HK-2 (cell line): ENCODE results near the gene RABL3.
"Not testable (repeated sequence)": the region's sequence is repeated elsewhere in the genome, so short reads cannot be mapped to it uniquely, and the experiment has no call there.

Experiments used
- DNase-seq: peaks from one replicate; pipeline ENCODE4 v3.0.0-alpha.2; 2018; ENCODE audit not compliant: unreplicated experiment

RABL3 gene

GRCh38 chr3:120683671-120684301, 58.5 kb downstream of the RABL3 start:
- DNase-seq, result no peak

- DNase-seq, result no peak
Measured at GRCh38 chr3:120683213-120683612, 59.1 kb downstream of the RABL3 start.

DNA sequence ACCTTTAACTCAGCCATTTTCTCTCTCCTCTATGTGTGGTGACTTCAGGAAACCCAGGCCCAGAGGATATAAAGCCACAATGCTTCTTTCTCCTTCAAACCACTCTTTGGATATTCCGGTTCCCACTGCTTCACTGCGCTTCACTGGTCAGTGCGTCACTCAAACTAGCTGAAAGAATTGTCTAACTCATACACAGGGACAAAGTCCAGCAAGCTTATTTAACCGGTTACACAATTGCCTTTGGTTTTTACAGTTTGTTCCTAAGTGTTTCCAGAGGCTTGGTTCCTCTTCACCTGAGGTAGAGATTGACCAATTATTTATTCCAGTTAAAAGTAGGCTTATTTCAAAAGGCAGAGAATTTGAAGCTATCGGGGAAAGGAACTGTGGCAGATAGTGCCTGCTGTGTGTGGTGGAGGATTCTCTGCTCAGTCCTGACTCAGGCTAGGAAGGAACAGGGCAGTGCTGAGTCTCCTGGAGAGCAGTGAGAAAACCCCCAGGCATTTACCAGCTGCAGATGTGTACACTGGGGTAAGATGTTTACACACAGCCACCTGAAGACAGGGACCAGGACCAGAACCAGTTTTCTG, 60.1 kb downstream of the RABL3 start, which contains the start of gene HGD:
Gene HGD (minus strand): TSS at position 145 of the 587 bp plus-strand sequence. CDS start 128 bp downstream, at position 17.
- DNase-seq, result peak; percentile 57

- peak; percentile 41 for DNase-seq
Measured at GRCh38 chr3:120681506-120682038, 60.7 kb downstream of the RABL3 start.

DNA sequence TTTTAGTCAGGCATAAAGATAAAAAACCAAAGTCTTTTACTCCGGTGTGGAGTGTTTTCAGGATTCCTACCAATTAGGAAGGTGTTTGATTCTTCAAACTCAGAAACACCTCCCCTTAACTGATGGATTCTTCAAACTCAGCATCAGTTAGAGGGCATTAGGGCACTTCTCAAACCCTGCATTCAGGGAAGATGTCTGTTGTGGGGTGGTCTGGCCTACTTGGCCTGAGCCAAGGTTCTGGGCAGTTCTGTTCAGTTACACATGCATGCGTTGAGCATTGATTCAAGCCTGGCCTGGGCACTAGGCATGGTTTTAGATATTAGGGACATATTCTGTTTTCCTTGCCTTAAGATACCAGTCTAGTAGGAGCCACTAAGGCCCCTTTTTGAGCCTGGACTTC, 61.3 kb downstream of the RABL3 start:
- DNase-seq, result no peak

DNA sequence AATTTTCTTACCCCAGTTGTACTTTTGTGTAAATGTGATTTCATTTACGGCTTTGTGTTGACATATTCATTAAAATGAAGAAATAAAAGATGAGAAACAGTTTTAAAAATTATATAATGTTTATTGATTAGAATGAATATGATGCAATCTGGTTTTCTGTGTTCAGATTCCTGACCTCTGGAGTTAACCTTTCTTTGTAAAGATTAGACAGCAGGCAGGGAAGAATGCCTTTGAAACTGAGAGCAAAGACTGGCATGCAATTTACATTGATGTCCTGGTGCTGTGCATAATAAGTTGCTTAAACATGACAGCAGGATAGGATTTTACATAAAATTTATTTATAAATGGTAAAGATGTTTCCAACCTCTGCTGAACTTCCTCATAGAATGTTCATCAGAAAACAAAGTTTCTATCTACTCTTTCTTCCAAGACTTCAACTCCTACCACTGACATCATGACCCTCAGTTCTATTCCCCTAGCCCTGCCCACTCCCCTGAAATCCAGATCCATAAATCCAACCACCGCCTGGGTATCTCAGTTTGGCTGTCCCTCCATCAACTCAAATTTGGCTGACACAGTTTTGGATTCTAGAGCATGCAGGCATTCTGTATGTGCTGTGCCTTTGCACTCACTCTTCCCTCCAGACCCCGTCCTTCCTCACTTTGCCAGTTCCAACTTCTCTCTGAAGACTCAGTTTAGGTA, 62.0 kb downstream of the RABL3 start:
- no peak for DNase-seq

GRCh38 chr3:120678984-120679383, 63.3 kb downstream of the RABL3 start:
- no peak for DNase-seq

DNA sequence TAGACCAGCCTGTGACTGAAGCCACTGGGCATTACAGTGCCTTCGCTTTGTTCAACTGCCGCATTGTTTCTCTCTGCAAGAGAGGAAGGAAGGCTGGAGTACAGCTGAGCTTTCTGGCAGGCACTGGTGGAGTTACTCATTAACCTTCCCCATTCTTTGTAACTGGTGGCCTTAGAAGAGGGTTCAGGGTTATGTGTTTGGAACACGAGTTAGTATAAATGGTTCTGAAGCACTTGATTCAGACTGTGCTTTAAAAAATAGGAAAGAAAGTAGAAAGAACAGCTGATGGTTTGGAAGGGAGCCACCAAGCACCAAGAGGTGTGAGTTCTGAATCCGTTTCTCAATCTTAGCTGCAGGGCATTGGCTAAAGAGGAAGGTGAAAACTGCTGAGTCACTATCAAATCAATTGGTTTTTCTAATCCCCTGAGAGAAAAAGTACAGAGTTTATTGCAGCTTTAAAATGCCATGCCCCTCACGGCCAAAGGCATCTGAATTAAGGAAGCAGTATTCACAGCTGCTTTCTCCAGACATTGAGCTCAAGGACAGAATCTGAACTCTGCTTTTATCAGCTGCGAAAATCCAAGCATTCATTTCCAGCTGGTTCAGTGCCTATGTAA, 63.9 kb downstream of the RABL3 start:
- DNase-seq, result peak; percentile 44

DNA sequence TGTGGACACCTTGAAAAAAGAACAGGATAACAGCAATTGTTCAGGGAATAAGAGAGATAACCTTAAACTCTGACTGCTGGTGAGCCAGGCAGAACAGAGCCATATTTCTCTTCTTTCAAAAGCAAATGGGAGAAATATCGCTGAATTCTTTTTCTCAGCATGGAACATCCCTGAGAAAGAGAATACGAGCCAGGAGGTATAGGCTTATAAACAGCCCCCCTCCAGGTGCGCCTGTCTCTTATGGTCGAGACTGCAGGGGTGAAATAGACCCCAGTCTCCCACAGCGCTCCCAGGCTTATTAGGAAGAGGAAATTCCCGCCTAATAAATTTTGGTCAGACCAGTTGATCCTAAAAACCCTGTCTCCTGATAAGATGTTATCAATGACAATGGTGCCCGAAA, 65.1 kb downstream of the RABL3 start:
- DNase-seq, result not testable (repeated sequence)

DNA sequence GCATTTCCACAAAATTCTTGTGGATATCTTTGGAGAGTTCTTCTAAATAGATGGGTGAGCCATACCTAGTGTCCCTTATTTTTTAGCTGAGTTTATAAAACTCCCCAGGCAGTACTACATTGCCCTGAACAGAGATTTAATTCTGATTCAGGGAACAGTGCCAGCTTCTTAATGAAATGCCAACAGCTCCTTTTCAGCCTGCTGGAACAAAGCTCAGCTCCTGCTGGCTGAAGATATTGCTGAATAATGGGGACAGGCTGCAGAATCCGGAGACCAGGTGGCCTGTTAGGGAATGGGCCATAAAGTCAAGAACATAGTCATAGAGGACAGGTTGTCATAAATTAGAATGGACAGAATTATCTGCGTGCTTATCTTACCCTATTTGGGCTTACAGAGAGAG, 69.2 kb downstream of the RABL3 start:
- no peak for DNase-seq

DNA sequence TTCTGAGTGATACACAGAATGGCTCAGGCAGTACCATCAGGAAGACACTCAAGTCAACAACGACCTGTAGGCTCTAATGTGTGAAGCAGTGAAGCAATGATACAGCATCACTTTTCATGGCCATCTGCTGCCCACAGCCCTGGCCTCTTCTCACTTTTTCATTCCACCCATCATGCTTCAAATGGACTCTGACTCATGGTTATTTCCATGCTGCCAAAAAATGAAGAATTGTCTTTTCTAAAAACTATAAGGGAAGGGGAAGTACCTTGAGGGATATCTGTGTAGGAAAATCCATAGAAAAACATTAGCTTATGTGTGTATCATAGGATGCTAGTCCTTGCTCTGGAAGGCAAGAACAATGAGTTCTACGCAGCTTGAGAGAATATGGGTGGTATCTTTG, 71.7 kb downstream of the RABL3 start:
- DNase-seq, result no peak

- DNase-seq, result no peak
Measured at GRCh38 chr3:120664926-120665325, 77.4 kb downstream of the RABL3 start.

GRCh38 chr3:120661945-120662344, 80.4 kb downstream of the RABL3 start:
- DNase-seq, result no peak

DNA sequence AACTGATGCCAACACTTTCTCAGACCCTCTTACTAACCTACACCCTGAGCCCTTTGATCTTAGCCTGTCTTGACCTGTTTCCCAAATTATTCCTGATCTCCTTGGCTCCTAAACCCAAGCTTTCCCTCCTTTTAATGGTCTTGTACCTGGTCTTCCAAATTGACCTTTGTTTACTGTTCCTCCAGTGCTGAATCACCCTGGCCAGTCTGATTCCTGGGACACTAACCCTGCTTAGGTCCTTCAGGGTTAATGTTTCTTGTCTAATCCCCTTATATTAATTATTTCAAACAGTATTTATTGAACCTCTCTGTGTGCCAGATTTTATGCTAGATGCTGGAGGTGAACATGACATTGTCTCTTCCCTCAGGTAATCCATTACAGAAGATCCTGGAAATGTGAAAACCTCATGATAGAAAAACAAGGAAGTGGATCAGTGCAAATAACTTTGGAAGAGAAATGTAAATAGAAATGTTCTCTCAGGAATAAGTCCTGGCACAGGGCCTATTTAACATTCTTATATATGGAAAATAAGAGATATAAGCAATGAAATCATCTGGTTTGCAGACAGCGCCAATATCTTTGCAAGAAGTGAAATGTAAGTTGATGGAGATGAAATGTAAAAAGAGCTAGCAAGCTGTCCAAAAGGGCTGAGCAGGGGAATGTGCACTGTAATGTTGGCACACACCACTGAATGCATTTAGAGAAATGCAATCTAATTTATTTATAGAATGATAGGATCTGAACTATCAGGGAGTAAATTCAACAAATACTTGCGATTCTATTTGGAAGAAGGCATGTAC, 81.0 kb downstream of the RABL3 start:
- DNase-seq, result no peak

DNA sequence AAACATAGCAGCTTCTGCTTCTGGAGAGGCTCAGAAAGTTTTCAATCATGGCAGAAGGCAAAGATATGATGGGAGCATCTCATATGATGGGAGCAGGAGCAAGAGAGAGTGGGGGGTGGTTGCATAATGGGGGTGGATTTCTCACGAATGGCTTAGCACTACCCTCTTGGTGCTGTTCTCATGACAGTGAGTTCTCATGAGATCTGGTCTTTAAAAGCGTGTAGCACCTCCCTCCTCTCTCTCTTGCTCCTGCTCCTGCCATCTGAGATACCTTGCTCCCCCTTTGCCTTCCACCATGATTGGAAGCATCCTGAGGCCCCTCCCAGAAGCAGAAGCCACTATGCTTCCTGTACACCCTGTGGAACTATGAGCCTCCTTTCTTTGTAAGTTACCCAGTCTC, 82.5 kb downstream of the RABL3 start:
- no peak for DNase-seq

DNA sequence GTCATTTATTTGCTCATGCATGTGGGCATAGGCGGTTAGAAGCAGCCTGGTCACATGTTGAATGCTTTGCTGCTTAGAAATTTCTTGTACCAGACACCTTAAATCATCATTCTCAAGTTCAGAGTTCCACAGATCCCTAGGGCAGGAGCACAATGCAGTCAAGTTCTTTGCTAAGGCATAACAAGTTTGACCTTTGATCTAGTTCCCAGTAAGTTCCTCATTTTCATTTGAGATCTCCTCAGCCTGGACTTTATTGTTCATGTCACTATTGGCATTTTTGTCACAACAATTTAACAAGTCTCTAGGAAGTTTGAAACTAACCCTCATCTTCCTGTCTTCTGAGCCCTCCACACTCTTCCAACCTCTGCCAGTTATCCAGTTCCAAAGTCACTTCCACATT, 83.0 kb downstream of the RABL3 start:
- DNase-seq, result no peak

DNA sequence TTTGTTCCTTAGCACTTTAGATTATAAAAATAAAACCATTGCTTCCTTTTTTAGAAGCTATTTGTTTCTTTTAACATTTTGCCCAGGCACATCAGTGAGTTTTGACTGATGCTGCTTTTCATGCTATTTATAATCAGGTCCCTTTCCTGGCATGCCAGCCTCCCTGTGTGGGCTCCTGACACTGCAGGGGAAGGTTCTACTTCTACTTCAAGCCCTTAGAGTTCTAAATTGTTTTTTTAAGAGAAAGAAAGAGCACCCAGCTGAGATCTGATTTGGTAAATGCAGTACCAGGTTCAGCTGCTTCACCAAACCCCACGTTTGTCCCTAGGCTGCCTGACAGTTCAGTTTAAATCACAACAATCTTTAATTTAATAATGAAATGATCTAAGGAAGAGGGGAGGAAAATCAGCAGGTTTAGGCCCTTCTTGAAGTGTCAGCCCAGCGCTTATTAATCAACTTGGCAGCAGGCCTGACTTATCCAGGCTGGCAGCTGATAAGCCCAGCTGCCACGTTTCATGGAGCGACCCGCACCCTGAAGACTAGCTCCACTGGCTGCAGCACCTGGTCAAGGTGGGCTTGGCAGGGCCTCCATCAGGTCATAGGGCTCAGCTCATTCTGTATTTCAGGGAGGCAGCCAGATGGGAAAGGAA, 89.3 kb downstream of the RABL3 start:
- no peak for DNase-seq

DNA sequence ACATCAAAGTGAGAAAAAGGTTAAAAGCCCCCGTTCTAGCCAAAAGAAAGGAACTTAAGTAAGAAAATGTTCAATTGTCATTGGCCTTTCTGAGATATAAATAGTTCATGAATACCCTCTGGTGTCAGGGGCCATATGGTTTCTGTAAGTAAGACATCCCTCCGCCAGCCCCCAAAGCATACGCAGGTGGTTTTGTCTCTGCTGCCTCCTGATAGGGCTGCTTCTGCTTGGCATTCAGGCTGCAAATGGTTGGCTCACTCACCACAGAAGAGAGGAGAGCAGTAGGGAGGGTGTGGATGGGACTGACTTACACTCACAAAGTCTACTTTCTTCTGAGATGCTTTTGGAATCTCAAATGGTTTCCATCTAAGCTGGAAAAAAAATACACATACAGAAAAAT, 90.0 kb downstream of the RABL3 start:
- no peak for DNase-seq

- DNase-seq, result no peak
Measured at GRCh38 chr3:120650311-120650710, 92.0 kb downstream of the RABL3 start.

- no peak for DNase-seq
Measured at GRCh38 chr3:120649830-120650233, 92.5 kb downstream of the RABL3 start.

DNA sequence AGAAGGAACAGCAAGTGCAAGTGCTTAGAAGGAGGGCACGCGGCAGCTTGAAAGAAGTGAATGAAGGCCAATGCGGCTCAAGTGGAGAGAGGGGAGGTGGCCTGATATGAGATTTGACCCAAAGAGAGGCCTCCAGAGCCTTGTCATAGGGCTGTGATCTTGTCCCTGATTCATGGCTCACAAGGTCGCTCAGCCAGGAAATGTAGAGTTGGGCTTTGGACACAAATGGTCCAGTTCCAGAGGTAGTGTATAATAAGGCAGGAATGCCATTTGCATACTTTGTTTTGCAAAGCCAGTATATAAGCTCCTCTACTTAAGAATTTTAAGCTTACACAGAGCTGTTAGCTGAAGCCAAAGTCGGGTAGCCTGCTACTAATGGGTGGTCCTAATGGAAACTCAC, 94.0 kb downstream of the RABL3 start:
- DNase-seq, result no peak
